ENCODE measurements around the gene TSPAN5. TPM values are rescaled to one million over a fixed set of nuclear protein-coding genes. Genes with fewer than 3 reads are reported as not detected.
A peak's percentile ranks its signal among the peaks of the same experiment; 100 is the strongest.

The TSPAN5 gene
- polyA plus RNA-seq, 2 donors: 8.8 to 9.8 TPM

DNA sequence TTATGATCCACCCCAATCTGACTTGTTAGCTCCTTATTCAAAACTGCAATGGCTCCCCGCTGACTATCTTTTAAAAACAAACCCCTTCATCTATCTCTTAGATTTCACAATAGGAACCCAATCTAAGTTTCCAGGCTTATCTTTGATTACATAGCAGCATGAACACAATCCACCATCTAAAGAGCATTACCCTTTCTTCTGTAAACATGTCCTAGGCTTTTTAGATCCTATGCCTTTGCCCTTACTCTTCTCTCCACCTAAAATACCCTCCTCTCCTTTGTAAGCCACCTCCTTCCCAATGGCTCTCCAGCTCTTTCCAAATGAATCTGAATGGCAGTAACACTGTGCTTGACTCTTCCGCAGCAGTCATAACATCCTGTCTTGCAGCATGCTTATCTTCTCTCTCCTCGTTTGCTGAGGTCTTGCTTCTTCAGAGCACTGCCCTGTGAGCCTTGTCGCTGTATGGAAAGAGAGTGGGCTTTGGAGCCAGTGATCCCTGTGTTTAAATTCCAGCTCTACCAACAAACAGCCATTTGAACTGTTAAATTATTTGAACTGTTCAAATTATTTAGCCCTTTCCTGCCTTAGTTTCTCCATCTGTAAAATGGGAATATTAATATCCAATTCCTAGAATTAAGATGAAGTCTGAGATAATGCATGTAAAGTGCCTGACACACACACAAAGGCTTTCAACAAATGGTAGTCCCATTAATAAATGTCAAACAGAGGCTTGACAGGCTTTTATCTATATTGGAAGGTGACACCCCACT is 16.2 kb upstream of the TSPAN5 start:
- no peaks in the 10 kb centered on the region for H3K9me3 ChIP-seq (ENCODE audit: control insufficient read depth in 2 of 2, insufficient read depth in 1 of 2, low read depth in 1 of 2, low read length in 1 of 2)
- no peak overlapping the region for H3K4me3 ChIP-seq (ENCODE audit: low read depth in 1 of 2, low read length in 2 of 2)
- no peak overlapping the region for H3K27ac ChIP-seq (ENCODE audit: low read depth in 2 of 2, low read length in 1 of 2)
- no peaks in the 10 kb centered on the region for H3K27me3 ChIP-seq (ENCODE audit: control insufficient read depth in 1 of 2, insufficient read depth in 2 of 2, low read length in 2 of 2)
- WGBS, 2 donors: 88 to 89% methylated on average over 4 of the region's 4 CpGs
- H3K36me3 ChIP-seq (ENCODE audit: control insufficient read depth in 2 of 2, insufficient read depth in 2 of 2, low read length in 1 of 2): no peaks in the 10 kb centered on the region
- no peaks in the 10 kb centered on the region for H3K4me1 ChIP-seq (ENCODE audit: control insufficient read depth in 2 of 2, insufficient read depth in 2 of 2, low read length in 1 of 2)

DNA sequence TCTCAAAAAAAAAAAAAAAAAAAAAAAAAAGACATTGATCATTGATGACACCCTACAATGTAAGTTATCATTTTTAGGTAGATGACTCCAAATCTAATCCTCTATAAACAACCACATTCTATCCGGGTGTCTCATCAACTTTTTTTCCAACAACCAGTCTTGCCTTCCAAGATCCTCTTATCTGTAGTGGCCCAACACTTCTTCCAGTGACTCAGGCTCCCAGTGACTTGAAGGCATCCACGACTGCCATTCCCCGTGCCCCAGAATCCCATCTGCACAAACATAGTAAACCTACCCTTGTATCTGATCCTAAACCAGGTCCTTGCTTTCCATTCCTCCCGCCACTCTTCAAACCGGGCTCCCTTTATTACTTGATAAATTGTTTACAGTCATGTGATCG is 15.6 kb upstream of the TSPAN5 start:
- 83 to 84% methylated on average over 6 of the region's 6 CpGs for WGBS, 2 donors
- H3K36me3 ChIP-seq (ENCODE audit: control insufficient read depth in 2 of 2, insufficient read depth in 2 of 2, low read length in 1 of 2): no peaks in the 10 kb centered on the region
- H3K4me1 ChIP-seq (ENCODE audit: control insufficient read depth in 2 of 2, insufficient read depth in 2 of 2, low read length in 1 of 2): no peaks in the 10 kb centered on the region
- no peak overlapping the region for H3K27ac ChIP-seq (ENCODE audit: low read depth in 2 of 2, low read length in 1 of 2)
- no peaks in the 10 kb centered on the region for H3K9me3 ChIP-seq (ENCODE audit: control insufficient read depth in 2 of 2, insufficient read depth in 1 of 2, low read depth in 1 of 2, low read length in 1 of 2)
- no peaks in the 10 kb centered on the region for H3K27me3 ChIP-seq (ENCODE audit: control insufficient read depth in 1 of 2, insufficient read depth in 2 of 2, low read length in 2 of 2)
- no peak overlapping the region for H3K4me3 ChIP-seq (ENCODE audit: low read depth in 1 of 2, low read length in 2 of 2)

DNA sequence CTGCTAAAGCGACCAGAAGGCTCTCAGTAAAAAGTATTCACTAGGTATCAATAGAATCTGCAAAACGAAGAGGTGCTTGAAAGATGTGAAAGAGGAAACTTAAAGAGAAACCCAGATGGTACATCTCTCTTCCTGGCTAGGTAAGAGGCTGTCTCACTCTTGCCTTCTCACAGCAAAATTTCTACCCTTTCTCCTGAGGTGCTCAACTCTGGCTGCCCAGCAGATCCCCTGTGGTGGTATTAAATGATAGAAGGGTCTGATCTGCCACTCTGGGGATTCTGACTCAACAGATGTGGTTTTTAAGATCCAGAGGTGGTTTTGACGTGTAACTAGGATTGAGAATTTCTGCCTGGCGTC is 14.9 kb upstream of the TSPAN5 start:
- no peak overlapping the region for H3K27ac ChIP-seq (ENCODE audit: low read depth in 2 of 2, low read length in 1 of 2)
- no peaks in the 10 kb centered on the region for H3K27me3 ChIP-seq (ENCODE audit: control insufficient read depth in 1 of 2, insufficient read depth in 2 of 2, low read length in 2 of 2)
- H3K4me1 ChIP-seq (ENCODE audit: control insufficient read depth in 2 of 2, insufficient read depth in 2 of 2, low read length in 1 of 2): no peaks in the 10 kb centered on the region
- H3K9me3 ChIP-seq (ENCODE audit: control insufficient read depth in 2 of 2, insufficient read depth in 1 of 2, low read depth in 1 of 2, low read length in 1 of 2): no peaks in the 10 kb centered on the region
- no peaks in the 10 kb centered on the region for H3K36me3 ChIP-seq (ENCODE audit: control insufficient read depth in 2 of 2, insufficient read depth in 2 of 2, low read length in 1 of 2)
- H3K4me3 ChIP-seq (ENCODE audit: low read depth in 1 of 2, low read length in 2 of 2): no peak overlapping the region
- 65 to 77% methylated on average over 4 of the region's 4 CpGs for WGBS, 2 donors

DNA sequence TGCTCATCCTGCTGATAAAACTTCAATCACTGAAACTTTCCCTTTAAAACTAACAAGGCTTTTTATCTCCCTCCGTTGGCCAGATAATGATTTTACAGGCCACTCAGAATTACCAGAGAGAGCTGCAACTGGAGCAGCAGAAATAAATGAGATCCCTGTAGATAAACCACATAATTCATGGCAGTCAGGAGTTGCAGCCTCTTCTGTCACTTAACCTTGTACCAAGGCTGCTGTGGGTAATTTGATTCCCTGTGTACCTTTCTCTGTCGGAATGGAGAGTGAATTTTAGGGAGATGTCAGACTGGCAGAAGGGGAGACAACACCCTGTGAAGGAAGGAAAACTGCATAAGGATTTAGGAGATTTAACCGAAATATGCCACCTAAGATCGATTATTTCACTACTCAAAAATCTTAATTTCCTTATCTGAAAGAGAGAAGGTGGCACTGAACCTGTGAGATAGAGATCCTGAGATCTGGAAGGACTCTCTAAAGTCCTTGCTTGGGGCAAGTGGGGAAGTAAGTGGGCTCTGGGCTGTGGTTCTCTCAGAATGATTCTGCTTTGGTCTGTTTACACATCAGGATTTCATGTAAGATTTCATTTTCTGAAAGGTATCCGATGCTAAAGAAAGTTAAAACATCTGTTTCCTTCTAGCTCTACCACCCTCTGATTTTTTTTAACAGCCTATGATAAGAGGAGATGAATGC is 14.3 kb upstream of the TSPAN5 start:
- H3K27me3 ChIP-seq (ENCODE audit: control insufficient read depth in 1 of 2, insufficient read depth in 2 of 2, low read length in 2 of 2): no peaks in the 10 kb centered on the region
- no peaks in the 10 kb centered on the region for H3K9me3 ChIP-seq (ENCODE audit: control insufficient read depth in 2 of 2, insufficient read depth in 1 of 2, low read depth in 1 of 2, low read length in 1 of 2)
- H3K27ac ChIP-seq (ENCODE audit: low read depth in 2 of 2, low read length in 1 of 2): no peak overlapping the region
- WGBS, 2 donors: 54 to 62% methylated on average over 5 of the region's 5 CpGs
- no peaks in the 10 kb centered on the region for H3K4me1 ChIP-seq (ENCODE audit: control insufficient read depth in 2 of 2, insufficient read depth in 2 of 2, low read length in 1 of 2)
- no peaks in the 10 kb centered on the region for H3K36me3 ChIP-seq (ENCODE audit: control insufficient read depth in 2 of 2, insufficient read depth in 2 of 2, low read length in 1 of 2)
- H3K4me3 ChIP-seq (ENCODE audit: low read depth in 1 of 2, low read length in 2 of 2): no peak overlapping the region

DNA sequence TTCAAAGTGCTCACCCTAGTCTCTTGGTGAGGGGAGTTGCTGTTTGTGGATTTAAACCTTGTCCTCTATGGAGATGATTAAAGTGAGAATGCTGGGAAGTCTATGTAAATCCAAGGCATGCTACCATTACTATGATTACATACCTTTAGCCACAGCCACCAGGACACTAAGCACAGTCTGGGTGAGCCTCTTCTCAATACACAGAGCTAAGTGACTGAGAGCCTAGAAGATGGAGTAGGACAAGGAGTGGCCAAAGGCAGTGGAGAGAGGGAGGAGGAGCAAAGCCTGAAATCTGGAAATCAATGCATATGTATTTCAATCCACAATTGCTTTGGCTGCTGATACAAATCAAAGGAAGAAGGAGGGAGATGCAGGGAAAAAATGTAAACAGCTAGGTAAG is 12.7 kb upstream of the TSPAN5 start:
- H3K36me3 ChIP-seq (ENCODE audit: control insufficient read depth in 2 of 2, insufficient read depth in 2 of 2, low read length in 1 of 2): no peaks in the 10 kb centered on the region
- no peak overlapping the region for H3K27ac ChIP-seq (ENCODE audit: low read depth in 2 of 2, low read length in 1 of 2)
- H3K27me3 ChIP-seq (ENCODE audit: control insufficient read depth in 1 of 2, insufficient read depth in 2 of 2, low read length in 2 of 2): no peaks in the 10 kb centered on the region
- peaks cover 0 to under 1% of the 10 kb centered on the region in 2 donors for H3K4me1 ChIP-seq (ENCODE audit: control insufficient read depth in 2 of 2, insufficient read depth in 2 of 2, low read length in 1 of 2)
- no peaks in the 10 kb centered on the region for H3K9me3 ChIP-seq (ENCODE audit: control insufficient read depth in 2 of 2, insufficient read depth in 1 of 2, low read depth in 1 of 2, low read length in 1 of 2)
- H3K4me3 ChIP-seq (ENCODE audit: low read depth in 1 of 2, low read length in 2 of 2): no peak overlapping the region

DNA sequence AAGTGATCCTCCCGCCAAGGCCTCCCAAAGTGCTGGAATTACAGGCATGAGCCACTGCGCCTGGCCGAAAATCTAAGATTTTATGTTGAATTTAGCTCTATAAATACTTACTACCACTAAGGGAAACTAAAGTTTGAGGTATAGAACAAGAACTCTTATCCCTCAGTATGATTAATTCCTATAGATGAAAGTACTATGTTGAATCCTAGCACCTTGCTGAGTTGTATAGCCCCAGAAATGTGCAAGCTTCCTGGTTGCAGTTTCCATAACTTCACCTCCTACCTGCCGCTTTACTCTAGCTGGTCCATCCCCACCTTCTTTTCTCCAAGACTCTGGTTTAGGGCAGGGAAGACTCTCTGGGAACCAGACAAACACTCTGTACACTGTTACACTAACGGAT is 11.8 kb upstream of the TSPAN5 start:
- Histone ChIP-seq H3K4me3 (ENCODE audit: low read depth in 1 of 2, low read length in 2 of 2) (no peak overlapping the region), H3K9me3 (ENCODE audit: control insufficient read depth in 2 of 2, insufficient read depth in 1 of 2, low read depth in 1 of 2, low read length in 1 of 2) (no peaks in the 10 kb centered on the region), H3K4me1 (ENCODE audit: control insufficient read depth in 2 of 2, insufficient read depth in 2 of 2, low read length in 1 of 2) (peaks cover 0 to 5% of the 10 kb centered on the region in 2 donors), H3K36me3 (ENCODE audit: control insufficient read depth in 2 of 2, insufficient read depth in 2 of 2, low read length in 1 of 2) (no peaks in the 10 kb centered on the region), H3K27ac (ENCODE audit: low read depth in 2 of 2, low read length in 1 of 2) (no peak overlapping the region), H3K27me3 (ENCODE audit: control insufficient read depth in 1 of 2, insufficient read depth in 2 of 2, low read length in 2 of 2) (no peaks in the 10 kb centered on the region)
- 95 to 98% methylated on average over 5 of the region's 5 CpGs for WGBS, 2 donors

DNA sequence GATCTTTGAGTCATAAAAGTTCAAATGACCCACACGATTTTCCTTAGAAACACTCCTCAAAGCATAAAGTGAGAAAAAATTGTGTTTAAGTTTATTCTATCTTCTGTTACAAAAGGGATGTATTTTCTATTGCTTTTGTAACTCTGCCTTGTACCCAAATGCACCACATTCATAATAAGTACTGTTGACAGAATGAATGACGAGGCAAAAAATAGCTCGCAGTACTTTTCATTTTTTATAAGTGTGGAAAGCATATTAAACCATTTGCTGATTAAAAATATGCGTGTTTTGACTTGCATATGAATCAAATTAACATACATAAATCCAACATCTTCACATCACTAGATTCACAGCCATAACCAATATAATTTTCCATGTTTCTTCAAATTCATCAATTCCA is 11.2 kb upstream of the TSPAN5 start:
- no peaks in the 10 kb centered on the region for H3K9me3 ChIP-seq (ENCODE audit: control insufficient read depth in 2 of 2, insufficient read depth in 1 of 2, low read depth in 1 of 2, low read length in 1 of 2)
- H3K27me3 ChIP-seq (ENCODE audit: control insufficient read depth in 1 of 2, insufficient read depth in 2 of 2, low read length in 2 of 2): no peaks in the 10 kb centered on the region
- H3K36me3 ChIP-seq (ENCODE audit: control insufficient read depth in 2 of 2, insufficient read depth in 2 of 2, low read length in 1 of 2): no peaks in the 10 kb centered on the region
- no peak overlapping the region for H3K27ac ChIP-seq (ENCODE audit: low read depth in 2 of 2, low read length in 1 of 2)
- H3K4me3 ChIP-seq (ENCODE audit: low read depth in 1 of 2, low read length in 2 of 2): no peak overlapping the region
- H3K4me1 ChIP-seq (ENCODE audit: control insufficient read depth in 2 of 2, insufficient read depth in 2 of 2, low read length in 1 of 2): peaks cover 0 to 5% of the 10 kb centered on the region in 2 donors
- WGBS, 2 donors: 67 to 77% methylated on average over 4 of the region's 4 CpGs

DNA sequence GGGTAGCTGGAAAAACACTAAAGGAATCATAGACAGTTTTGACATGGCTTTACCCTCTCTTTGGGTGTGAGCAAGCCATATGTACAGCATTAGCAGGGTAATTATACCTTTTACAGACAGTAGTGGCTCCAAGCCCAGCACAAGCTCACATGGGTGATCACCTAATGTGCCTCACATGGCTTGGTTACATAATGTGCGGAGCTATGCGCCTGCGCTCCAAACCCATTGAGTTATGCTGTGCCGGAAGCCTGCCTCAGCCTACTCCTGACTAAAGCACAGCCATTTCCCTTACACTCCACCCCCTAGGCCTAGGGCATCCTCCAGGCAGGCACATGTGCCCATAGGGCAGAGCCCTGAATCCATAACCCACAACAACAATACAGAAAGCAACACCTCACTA is 6.5 kb upstream of the TSPAN5 start:
- no peak overlapping the region for H3K4me3 ChIP-seq (ENCODE audit: low read depth in 1 of 2, low read length in 2 of 2)
- H3K4me1 ChIP-seq (ENCODE audit: control insufficient read depth in 2 of 2, insufficient read depth in 2 of 2, low read length in 1 of 2): peaks cover 0 to 10% of the 10 kb centered on the region in 2 donors
- H3K27ac ChIP-seq (ENCODE audit: low read depth in 2 of 2, low read length in 1 of 2): no peak overlapping the region
- H3K36me3 ChIP-seq (ENCODE audit: control insufficient read depth in 2 of 2, insufficient read depth in 2 of 2, low read length in 1 of 2): no peaks in the 10 kb centered on the region
- WGBS, 2 donors: 94 to 98% methylated on average over 4 of the region's 4 CpGs
- no peaks in the 10 kb centered on the region for H3K9me3 ChIP-seq (ENCODE audit: control insufficient read depth in 2 of 2, insufficient read depth in 1 of 2, low read depth in 1 of 2, low read length in 1 of 2)
- H3K27me3 ChIP-seq (ENCODE audit: control insufficient read depth in 1 of 2, insufficient read depth in 2 of 2, low read length in 2 of 2): no peaks in the 10 kb centered on the region

DNA sequence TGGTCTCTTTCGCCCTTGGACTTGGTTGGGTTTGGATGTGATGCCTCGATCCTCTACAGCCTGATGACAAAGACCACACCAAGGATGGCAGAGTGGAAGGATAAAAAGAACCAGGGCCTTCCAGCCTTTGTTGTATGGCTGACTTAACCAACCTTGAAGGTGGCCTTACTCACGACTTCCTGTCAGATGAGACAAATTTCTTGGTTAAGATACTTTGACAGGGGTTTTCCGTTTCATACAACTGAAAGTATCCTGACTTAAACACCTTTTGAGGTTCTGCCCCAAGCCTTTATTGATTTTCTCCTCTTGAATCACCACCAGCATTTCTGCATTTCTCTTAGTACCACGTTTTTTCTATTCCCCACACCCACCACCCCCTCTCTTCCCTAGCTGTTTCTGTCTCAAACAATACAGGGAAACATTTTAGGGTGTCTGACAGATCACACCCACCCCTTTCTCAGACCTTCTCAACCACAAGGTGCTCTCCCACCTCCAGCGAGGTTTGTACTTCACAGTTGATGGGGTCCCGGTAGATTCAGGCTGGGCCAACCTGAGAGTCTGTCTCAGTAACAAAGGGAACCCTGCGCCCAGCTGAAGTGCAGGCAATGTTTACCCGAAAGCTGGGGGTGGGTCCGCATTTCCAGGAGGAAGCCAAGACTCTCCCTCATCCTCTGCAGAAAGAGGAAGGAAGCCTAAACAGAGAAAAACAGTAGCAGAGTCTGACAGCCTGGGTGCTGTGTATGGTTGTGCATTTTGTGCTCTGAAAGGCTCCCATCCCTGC is 5.0 kb upstream of the TSPAN5 start:
- Histone ChIP-seq H3K36me3 (ENCODE audit: control insufficient read depth in 2 of 2, insufficient read depth in 2 of 2, low read length in 1 of 2) (no peaks in the 10 kb centered on the region), H3K4me3 (ENCODE audit: low read depth in 1 of 2, low read length in 2 of 2) (no peak overlapping the region), H3K9me3 (ENCODE audit: control insufficient read depth in 2 of 2, insufficient read depth in 1 of 2, low read depth in 1 of 2, low read length in 1 of 2) (no peaks in the 10 kb centered on the region), H3K27ac (ENCODE audit: low read depth in 2 of 2, low read length in 1 of 2) (peak overlapping the region; percentile 86 to 96), H3K4me1 (ENCODE audit: control insufficient read depth in 2 of 2, insufficient read depth in 2 of 2, low read length in 1 of 2) (peaks cover 0 to 10% of the 10 kb centered on the region in 2 donors), H3K27me3 (ENCODE audit: control insufficient read depth in 1 of 2, insufficient read depth in 2 of 2, low read length in 2 of 2) (no peaks in the 10 kb centered on the region)
- 63% methylated on average over 10 of the region's 10 CpGs for WGBS, 2 donors
